NCI-H1105 treated with DMSO at 0.1 percent for 48 hours (cell line): Measurements from ENCODE around the gene TANC1.
A peak's percentile ranks its signal among the peaks of the same experiment; 100 is the strongest.

Source experiments
- DNase-seq: peaks from one replicate; lab custom pipeline; 2025; lab: John Stamatoyannopoulos, UW

TANC1 gene

GRCh38 chr2:159225025-159226016 is 256.9 kb downstream of the TANC1 start:
- peak; percentile 3 for DNase-seq

- DNase-seq = peak; percentile 37
These were observed 257.6 kb downstream of the TANC1 start for GRCh38 chr2:159226059-159226461.

- peak; percentile 71 for DNase-seq
These were observed 258.4 kb downstream of the TANC1 start for GRCh38 chr2:159226608-159227385.

GRCh38 chr2:159227467-159227866 is 259.0 kb downstream of the TANC1 start:
- DNase-seq = peak; percentile 50

GRCh38 chr2:159228081-159228581 is 259.7 kb downstream of the TANC1 start:
- DNase-seq = no peak

- DNase-seq = no peak
These were observed 261.2 kb downstream of the TANC1 start for GRCh38 chr2:159229476-159230144.

GRCh38 chr2:159230145-159230877 is 261.9 kb downstream of the TANC1 start:
- DNase-seq = no peak

- no peak for DNase-seq
These were observed 264.2 kb downstream of the TANC1 start for GRCh38 chr2:159232456-159233170.

GRCh38 chr2:159234868-159235267 is 266.4 kb downstream of the TANC1 start:
- DNase-seq = no peak

- DNase-seq = no peak
These were observed 275.1 kb downstream of the TANC1 start for GRCh38 chr2:159243529-159243928.

- no peak for DNase-seq
These were observed 278.0 kb downstream of the TANC1 start for GRCh38 chr2:159246325-159246988.

GRCh38 chr2:159249990-159250715 is 281.7 kb downstream of the TANC1 start:
- DNase-seq = peak; percentile 21

GRCh38 chr2:159251296-159252173 is 283.1 kb downstream of the TANC1 start:
- no peak for DNase-seq

- no peak for DNase-seq
These were observed 284.5 kb downstream of the TANC1 start for GRCh38 chr2:159252905-159253304.

GRCh38 chr2:159256159-159256558 is 287.7 kb downstream of the TANC1 start:
- no peak for DNase-seq

- DNase-seq = no peak
These were observed 293.8 kb downstream of the TANC1 start for GRCh38 chr2:159262226-159262625.

- DNase-seq = no peak
These were observed 294.5 kb downstream of the TANC1 start for GRCh38 chr2:159262904-159263303.

GRCh38 chr2:159265171-159265576 is 296.7 kb downstream of the TANC1 start:
- no peak for DNase-seq
